ENCODE results near the gene HSPA5. TPM values are rescaled to one million over a fixed set of nuclear protein-coding genes. Genes with fewer than 3 reads are reported as not detected.

The HSPA5 gene
- total RNA-seq, result 110 TPM

DNA sequence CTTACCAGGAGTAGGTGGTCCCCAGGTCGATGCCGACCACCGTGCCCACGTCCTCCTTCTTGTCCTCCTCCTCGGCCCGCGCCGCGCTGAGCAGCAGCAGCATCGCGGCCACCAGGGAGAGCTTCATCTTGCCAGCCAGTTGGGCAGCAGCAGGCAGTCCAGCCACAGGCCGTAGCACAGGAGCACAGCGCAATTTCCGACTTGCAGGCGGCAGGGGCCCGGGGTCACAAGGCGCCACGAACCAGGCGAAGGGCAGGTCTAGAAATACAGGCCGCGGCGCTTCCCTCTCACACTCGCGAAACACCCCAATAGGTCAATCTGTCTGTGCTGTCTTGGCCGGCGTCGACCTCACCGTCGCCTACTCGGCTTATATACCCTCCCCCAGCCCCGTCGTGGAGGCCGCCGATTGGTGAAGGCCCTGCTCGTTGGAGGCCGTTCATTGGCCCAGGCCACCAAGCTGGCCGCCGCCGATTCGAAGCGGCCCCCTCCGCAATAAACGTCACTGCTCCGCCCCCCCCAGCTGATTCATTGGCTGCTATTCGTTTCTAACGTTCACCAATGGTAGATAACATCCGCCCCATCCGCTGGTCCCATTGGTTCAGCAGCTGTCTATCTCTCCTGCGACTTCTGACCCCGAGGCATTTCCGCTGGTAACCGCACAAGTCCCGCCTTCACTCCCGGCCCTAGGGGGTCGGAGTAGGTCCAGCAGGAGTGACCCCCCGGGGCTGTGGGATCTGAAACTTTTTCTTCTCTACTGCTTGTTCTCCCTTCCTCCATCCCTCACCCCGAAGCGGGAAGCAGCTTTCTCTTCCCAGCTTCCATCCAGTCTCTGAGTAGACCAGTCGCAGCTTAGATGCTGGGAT lies at the start of gene HSPA5:
HSPA5 (minus strand) TSS at position 344 of the 863 bp plus-strand sequence; CDS start at position 127, 217 bp downstream.

DNA sequence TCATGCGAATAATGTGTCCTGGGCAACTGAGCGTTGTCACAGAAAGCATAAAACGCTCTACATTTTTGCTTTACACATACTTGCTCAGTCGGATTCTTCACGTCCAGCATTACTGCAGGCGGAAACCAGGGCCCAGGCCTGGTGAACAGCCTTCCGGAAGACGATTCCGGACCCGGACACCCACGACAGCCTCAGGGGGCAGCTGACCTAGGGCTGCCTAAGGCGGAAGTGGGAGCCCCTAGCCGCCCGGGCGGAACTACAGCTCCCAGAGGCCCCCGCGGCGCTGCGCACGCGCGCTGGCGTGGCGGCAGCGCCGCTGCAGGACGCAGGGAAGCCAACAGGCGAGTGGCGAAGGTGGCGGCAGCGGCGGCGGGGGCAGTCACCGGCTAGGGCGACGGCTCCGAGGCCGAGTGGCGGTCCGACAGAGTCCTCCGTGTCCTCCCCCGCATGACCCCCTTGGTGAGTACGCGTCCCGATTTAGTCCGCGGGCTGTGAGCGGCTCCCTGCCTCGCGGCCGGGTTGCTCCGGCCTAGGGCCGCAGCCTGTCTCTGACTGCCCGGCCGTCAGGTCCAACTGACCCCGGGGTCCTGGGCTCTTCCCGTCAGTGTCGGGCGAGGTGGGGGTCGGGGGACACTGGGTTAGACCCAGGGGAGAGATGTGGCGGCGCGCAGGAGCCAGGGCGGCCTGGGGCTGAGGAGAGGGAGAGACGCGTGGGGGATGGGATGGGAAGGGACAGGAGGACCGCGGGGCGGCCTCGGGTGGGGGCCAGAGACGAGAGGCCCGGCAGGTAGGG lies 20.6 kb upstream of the HSPA5 start, which contains the start of gene GAPVD1:
GAPVD1 (plus strand) TSS at position 326 of the 793 bp plus-strand sequence. CDS start 37,096 bp downstream, outside the sequence.

DNA sequence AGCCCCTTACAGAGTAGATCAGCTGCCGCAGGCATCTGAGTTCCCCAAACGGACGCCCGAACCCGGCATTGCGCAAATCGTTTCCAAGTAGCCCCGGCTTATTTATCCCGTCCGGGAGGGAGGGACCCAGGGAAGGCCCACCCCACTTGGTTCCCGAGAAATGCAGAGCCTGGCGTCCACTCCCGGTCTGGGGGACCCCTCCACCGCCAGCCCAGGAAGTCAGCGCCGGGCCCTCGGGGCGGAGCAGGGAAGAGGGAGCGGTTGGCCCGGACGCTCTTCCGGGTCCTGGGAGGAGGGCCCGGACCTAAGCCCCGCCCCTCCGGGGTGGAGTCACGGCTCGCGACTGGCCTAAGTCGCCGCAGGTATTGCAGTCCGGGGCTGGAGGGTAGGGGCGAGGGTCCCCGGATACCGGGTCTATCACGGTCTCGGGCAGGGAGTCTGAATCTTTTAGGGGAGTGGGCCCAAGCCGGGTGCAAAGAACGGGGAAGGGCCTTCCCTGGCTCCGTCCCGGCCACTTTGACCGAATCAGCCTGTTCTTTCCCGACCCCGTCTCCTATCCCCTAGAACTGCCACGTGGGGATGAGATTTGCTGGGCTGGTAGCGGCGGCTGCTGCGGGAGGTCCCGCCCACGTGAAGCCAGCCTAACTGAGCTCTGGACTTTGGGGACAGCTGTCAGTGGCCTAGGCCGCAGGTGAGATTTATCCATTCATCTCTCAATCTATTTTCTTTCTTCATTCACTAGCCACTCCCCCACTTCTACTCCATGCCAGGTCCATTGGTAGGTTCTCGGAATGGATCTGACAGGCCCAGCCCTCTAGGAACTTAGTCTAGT lies 40.7 kb downstream of the HSPA5 start, which contains the start of gene RABEPK:
RABEPK (plus strand) TSS at position 327 of the 832 bp plus-strand sequence. CDS start 2,472 bp downstream, outside the sequence.

DNA sequence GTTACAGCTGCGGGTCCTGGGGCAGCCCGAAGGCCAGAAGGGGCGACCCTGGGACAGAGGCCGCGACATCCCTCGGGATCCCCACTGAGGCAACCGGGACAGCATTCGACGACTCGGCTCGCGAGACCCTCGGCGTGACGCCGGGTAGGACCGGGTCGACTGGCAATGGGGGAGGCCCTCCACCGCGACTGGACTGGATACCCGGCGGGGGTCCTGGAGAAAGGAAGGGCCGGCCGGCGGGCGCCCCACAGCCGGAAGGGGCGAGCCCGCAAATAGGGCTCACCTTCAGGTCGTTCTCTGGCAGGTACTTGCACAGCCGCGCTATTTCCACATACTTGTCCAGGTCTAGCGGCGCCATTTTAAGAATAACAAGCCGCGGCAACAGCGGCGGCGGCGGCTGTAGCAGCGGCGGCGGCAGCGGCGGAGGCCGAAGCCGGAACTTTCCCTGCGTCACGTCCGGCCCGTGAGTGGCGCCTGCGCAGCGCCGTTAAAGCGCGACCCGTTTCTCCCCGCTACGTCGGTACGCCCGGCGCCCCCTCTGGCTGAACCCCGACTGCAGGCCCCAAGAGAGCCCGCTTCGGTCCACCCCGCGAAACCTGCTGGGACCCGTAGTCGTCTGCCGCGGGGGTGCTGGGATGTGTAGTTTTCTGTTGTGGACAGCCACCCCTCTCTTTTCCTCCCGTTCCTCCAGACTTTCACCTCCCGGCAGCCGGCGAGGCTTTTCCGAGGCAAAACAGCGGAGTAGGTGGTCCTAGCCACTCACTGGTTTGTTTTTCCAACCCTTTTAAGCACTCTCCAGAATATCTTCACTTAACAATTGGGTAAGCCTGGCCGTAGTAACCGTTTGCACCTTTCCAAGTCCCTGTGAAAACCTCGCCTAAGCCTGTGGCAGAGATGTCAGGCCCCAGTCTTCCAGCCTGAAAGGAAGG lies 51.5 kb downstream of the HSPA5 start, which contains the start of gene PPP6C:
PPP6C (minus strand) TSS at position 443 of the 929 bp plus-strand sequence; CDS start at position 358, 85 bp downstream.

Other genes with a start within 250 kb of the HSPA5 start
- gene SCAI, start 97.8 kb downstream of the HSPA5 start, total RNA-seq, result 48.1 TPM
- gene PPP6C, start 51.5 kb downstream of the HSPA5 start, total RNA-seq, result 24.1 TPM
- 15.9 TPM for gene RABEPK, start 40.8 kb downstream of the HSPA5 start, total RNA-seq
- 90.2 TPM for gene GAPVD1, start 20.5 kb upstream of the HSPA5 start, total RNA-seq

Measured in camera-type eye (tissue), 1 donor.